Measurements from ENCODE around the gene STAM2.

GRCh38 chr2:152201466-152201830 lies 25.9 kb upstream of the STAM2 start:
- TF ChIP-seq POLR2A (IDR thresholded peaks at IDR 0.05; ENCODE audit: insufficient read depth in 1 of 2, low read depth in 2 of 2, low read length in 2 of 2) (no peak), MLXIP (CRISPR knock-in tag; IDR thresholded peaks at IDR 0.05; ENCODE audit: borderline replicate concordance) (no peak), ZNF253 (CRISPR knock-in tag; IDR thresholded peaks at IDR 0.05; ENCODE audit: borderline replicate concordance) (no peak), ZNF605 (CRISPR knock-in tag; IDR thresholded peaks at IDR 0.05) (no peak), SMC3 (IDR thresholded peaks at IDR 0.05; ENCODE audit: low read length) (no peak)
